GM23338 (cell line): ENCODE data around the gene SMARCA2. TPM values are rescaled to one million over a fixed set of nuclear protein-coding genes. Genes with fewer than 3 reads are reported as not detected.

Experiments used
- CREB1 ChIP-seq: fragments of 250-450 bp; sonication (Bioruptor Pico); IDR thresholded peaks from 2 replicates; pipeline ENCODE4 v1.5.0; 2020; ENCODE audit warnings: low read depth, mild to moderate bottlenecking, moderate library complexity
- EZH2 ChIP-seq: fragments of 200-600 bp; sonication (generic); IDR thresholded peaks from one replicate; pipeline ENCODE4 v1.8.0; 2017; ENCODE audit warnings: antibody characterized with exemption, mild to moderate bottlenecking, low read depth; ENCODE audit not compliant: unreplicated experiment
- EZH2phosphoT487 ChIP-seq: fragments of 200-600 bp; sonication (generic); IDR thresholded peaks from one replicate; pipeline ENCODE4 v1.8.1; 2018; ENCODE audit warnings: antibody characterized with exemption; ENCODE audit not compliant: unreplicated experiment
- JUNB ChIP-seq: IDR thresholded peaks from one replicate; pipeline ENCODE4 v1.6.1; 2016; ENCODE audit warnings: antibody characterized with exemption; ENCODE audit not compliant: unreplicated experiment
- NANOG ChIP-seq: IDR thresholded peaks from 2 replicates; pipeline ENCODE4 v1.6.1; 2016; ENCODE audit warnings: antibody characterized with exemption, borderline replicate concordance
- POLR2AphosphoS5 ChIP-seq: IDR thresholded peaks from 2 replicates; pipeline ENCODE4 v1.6.1; 2016; ENCODE audit warnings: antibody characterized with exemption, low read depth
- ZNF114 ChIP-seq: fragments of 250-450 bp; sonication (Bioruptor Pico); IDR thresholded peaks from 2 replicates; pipeline ENCODE4 v1.5.0; 2020; ENCODE audit warnings: mild to moderate bottlenecking, moderate library complexity
- ZNF331 ChIP-seq: fragments of 250-450 bp; sonication (Bioruptor Pico); IDR thresholded peaks from 2 replicates; pipeline ENCODE4 v1.5.0; 2020; ENCODE audit warnings: low read depth, mild to moderate bottlenecking, moderate library complexity
- polyA plus RNA-seq: library from polyadenylated mRNA; unstranded; fragments of >200 nt; fragmentation: Nextera tagmentation; extraction: Ambion mirVana; gene quantifications from 2 replicates; pipeline ENCODE4 v1.2.1, GENCODE V29; 2016
- total RNA-seq: library from RNA; depleted of rRNA; stranded (reverse); fragments of >200 nt; shearing (Covaris generic); gene quantifications from 2 replicates; pipeline ENCODE4 v1.2.3, GENCODE V29; 2014
- TF ChIP-seq, protein P1 (sequence below): fragments of 250-450 bp; sonication (Bioruptor Pico); IDR thresholded peaks from 2 replicates; pipeline ENCODE4 v1.5.0; 2020; ENCODE audit warnings: mild to moderate bottlenecking, moderate library complexity
- TF ChIP-seq, protein P2 (sequence below): IDR thresholded peaks from 2 replicates; pipeline ENCODE4 v1.6.1; 2016; ENCODE audit warnings: antibody characterized with exemption
- TF ChIP-seq, protein P3 (sequence below), 2 experiments: fragments of 200-600 bp in 1 of 2; sonication (generic) in 1 of 2; conservative IDR thresholded peaks; 2 replicates each; pipeline versions ENCODE4 v1.5.1 to v1.6.1; 2016 to 2017; ENCODE audit warnings: antibody characterized with exemption in 2 of 2, low read depth in 2 of 2, mild to moderate bottlenecking in 2 of 2, moderate library complexity in 1 of 2

Gene SMARCA2
- total and polyA plus RNA-seq, 2 experiments from 2014 or later, result 21.7 to 21.9 TPM

DNA sequence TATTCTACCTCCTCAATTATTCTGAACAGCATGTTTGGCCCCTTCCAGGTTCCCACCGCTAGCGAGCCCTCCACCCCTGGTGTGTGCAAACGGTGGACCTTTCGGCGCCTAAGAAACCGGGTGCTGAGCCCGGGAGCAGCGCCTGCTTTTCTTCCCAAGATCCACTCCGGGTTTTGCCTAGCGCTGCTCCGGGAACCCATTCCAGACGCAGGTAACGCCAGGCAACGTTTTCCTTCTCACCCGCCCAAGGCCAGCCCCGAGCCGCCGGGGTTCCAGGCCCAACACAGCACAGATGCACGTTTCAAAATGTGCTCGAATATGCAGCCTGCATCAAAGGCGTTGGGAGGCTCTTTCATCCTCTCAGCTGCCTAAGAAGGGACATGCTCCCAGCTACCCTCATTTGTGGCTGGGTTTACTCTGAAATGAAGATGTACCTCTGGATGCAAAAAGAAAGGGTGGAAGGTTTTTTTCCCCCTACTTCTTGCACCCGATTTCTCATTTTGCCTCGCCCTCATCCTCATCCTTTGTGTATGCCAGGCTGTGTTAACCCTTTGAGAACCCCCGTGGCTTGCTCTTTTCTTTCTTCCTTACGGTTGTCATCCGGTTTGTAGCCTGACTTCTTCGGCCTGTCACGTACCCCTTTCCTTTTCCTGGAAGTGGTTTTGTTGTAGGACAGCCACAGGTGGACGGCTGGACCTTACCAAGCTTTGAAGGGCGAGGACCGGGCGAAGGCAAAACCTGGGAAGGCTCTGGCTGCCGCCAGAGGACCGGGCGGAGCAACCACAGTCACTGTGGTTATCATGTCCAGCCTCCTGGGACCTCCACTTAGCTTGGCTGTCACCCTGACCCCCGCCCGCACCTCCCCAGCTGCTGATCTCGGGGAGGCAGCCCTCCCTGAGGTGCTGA, 226.9 kb downstream of the SMARCA2 start (continued):
- TF ChIP-seq, protein P1, sequence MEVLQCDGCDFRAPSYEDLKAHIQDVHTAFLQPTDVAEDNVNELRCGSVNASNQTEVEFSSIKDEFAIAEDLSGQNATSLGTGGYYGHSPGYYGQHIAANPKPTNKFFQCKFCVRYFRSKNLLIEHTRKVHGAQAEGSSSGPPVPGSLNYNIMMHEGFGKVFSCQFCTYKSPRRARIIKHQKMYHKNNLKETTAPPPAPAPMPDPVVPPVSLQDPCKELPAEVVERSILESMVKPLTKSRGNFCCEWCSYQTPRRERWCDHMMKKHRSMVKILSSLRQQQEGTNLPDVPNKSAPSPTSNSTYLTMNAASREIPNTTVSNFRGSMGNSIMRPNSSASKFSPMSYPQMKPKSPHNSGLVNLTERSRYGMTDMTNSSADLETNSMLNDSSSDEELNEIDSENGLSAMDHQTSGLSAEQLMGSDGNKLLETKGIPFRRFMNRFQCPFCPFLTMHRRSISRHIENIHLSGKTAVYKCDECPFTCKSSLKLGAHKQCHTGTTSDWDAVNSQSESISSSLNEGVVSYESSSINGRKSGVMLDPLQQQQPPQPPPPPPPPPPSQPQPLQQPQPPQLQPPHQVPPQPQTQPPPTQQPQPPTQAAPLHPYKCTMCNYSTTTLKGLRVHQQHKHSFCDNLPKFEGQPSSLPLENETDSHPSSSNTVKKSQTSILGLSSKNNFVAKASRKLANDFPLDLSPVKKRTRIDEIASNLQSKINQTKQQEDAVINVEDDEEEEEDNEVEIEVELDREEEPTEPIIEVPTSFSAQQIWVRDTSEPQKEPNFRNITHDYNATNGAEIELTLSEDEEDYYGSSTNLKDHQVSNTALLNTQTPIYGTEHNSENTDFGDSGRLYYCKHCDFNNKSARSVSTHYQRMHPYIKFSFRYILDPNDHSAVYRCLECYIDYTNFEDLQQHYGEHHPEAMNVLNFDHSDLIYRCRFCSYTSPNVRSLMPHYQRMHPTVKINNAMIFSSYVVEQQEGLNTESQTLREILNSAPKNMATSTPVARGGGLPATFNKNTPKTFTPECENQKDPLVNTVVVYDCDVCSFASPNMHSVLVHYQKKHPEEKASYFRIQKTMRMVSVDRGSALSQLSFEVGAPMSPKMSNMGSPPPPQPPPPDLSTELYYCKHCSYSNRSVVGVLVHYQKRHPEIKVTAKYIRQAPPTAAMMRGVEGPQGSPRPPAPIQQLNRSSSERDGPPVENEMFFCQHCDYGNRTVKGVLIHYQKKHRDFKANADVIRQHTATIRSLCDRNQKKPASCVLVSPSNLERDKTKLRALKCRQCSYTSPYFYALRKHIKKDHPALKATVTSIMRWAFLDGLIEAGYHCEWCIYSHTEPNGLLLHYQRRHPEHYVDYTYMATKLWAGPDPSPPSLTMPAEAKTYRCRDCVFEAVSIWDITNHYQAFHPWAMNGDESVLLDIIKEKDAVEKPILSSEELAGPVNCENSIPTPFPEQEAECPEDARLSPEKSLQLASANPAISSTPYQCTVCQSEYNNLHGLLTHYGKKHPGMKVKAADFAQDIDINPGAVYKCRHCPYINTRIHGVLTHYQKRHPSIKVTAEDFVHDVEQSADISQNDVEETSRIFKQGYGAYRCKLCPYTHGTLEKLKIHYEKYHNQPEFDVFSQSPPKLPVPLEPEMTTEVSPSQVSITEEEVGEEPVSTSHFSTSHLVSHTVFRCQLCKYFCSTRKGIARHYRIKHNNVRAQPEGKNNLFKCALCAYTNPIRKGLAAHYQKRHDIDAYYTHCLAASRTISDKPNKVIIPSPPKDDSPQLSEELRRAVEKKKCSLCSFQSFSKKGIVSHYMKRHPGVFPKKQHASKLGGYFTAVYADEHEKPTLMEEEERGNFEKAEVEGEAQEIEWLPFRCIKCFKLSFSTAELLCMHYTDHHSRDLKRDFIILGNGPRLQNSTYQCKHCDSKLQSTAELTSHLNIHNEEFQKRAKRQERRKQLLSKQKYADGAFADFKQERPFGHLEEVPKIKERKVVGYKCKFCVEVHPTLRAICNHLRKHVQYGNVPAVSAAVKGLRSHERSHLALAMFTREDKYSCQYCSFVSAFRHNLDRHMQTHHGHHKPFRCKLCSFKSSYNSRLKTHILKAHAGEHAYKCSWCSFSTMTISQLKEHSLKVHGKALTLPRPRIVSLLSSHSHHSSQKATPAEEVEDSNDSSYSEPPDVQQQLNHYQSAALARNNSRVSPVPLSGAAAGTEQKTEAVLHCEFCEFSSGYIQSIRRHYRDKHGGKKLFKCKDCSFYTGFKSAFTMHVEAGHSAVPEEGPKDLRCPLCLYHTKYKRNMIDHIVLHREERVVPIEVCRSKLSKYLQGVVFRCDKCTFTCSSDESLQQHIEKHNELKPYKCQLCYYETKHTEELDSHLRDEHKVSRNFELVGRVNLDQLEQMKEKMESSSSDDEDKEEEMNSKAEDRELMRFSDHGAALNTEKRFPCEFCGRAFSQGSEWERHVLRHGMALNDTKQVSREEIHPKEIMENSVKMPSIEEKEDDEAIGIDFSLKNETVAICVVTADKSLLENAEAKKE (CRISPR knock-in tag), result peak; percentile 44; the same call in 1 of the 2 replicates
- TF ChIP-seq CREB1 (CRISPR knock-in tag) (peak; percentile 77), EZH2phosphoT487 (no peak), ZNF331 (CRISPR knock-in tag) (peak; percentile 63; the same call in 1 of the 2 replicates), POLR2AphosphoS5 (peak; percentile 71), ZNF114 (CRISPR knock-in tag) (no peak; the same call in none of the 2 replicates), EZH2 (no peak), JUNB (no peak), NANOG (no peak)
- TF ChIP-seq, protein P2, sequence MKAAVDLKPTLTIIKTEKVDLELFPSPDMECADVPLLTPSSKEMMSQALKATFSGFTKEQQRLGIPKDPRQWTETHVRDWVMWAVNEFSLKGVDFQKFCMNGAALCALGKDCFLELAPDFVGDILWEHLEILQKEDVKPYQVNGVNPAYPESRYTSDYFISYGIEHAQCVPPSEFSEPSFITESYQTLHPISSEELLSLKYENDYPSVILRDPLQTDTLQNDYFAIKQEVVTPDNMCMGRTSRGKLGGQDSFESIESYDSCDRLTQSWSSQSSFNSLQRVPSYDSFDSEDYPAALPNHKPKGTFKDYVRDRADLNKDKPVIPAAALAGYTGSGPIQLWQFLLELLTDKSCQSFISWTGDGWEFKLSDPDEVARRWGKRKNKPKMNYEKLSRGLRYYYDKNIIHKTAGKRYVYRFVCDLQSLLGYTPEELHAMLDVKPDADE, result no peak
- TF ChIP-seq, protein P3, sequence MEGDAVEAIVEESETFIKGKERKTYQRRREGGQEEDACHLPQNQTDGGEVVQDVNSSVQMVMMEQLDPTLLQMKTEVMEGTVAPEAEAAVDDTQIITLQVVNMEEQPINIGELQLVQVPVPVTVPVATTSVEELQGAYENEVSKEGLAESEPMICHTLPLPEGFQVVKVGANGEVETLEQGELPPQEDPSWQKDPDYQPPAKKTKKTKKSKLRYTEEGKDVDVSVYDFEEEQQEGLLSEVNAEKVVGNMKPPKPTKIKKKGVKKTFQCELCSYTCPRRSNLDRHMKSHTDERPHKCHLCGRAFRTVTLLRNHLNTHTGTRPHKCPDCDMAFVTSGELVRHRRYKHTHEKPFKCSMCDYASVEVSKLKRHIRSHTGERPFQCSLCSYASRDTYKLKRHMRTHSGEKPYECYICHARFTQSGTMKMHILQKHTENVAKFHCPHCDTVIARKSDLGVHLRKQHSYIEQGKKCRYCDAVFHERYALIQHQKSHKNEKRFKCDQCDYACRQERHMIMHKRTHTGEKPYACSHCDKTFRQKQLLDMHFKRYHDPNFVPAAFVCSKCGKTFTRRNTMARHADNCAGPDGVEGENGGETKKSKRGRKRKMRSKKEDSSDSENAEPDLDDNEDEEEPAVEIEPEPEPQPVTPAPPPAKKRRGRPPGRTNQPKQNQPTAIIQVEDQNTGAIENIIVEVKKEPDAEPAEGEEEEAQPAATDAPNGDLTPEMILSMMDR (conservative IDR thresholded peaks at IDR 0.05; ENCODE audit: low read depth in 2 of 2), result peak in 1 of 2 experiments; percentile 16; a peak in 1 of 4 replicates
